Body of pancreas (tissue), 4 donors: ENCODE results near the gene TSC22D2.

ENCODE experiments used
- POLR2A ChIP-seq, 3 donors: fragments of 450-650 bp; IDR thresholded peaks; one replicate each; pipeline ENCODE4 v1.6.1; 2016; ENCODE audit warnings: antibody characterized with exemption in 3 of 3, mild to moderate bottlenecking in 2 of 3
- TF ChIP-seq, protein P1 (sequence below), 7 experiments: fragments of 450-650 bp in 4 of 7; fragments of 200-600 bp in 3 of 7; sonication (generic) in 3 of 7; IDR thresholded peaks; one replicate each; pipeline ENCODE4 v1.5.1; 2016 to 2019; ENCODE audit warnings: antibody characterized with exemption in 7 of 7

- TF ChIP-seq, protein P1, sequence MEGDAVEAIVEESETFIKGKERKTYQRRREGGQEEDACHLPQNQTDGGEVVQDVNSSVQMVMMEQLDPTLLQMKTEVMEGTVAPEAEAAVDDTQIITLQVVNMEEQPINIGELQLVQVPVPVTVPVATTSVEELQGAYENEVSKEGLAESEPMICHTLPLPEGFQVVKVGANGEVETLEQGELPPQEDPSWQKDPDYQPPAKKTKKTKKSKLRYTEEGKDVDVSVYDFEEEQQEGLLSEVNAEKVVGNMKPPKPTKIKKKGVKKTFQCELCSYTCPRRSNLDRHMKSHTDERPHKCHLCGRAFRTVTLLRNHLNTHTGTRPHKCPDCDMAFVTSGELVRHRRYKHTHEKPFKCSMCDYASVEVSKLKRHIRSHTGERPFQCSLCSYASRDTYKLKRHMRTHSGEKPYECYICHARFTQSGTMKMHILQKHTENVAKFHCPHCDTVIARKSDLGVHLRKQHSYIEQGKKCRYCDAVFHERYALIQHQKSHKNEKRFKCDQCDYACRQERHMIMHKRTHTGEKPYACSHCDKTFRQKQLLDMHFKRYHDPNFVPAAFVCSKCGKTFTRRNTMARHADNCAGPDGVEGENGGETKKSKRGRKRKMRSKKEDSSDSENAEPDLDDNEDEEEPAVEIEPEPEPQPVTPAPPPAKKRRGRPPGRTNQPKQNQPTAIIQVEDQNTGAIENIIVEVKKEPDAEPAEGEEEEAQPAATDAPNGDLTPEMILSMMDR (IDR thresholded peaks at IDR 0.05), result no peak
- TF ChIP-seq POLR2A (IDR thresholded peaks at IDR 0.05), result no peak
Observed at GRCh38 chr3:150439657-150440056, 31.6 kb downstream of the TSC22D2 start.
